PC-3 (cell line): ENCODE results near the gene SPSB4. TPM values are rescaled to one million over a fixed set of nuclear protein-coding genes. Genes with fewer than 3 reads are reported as not detected.

Experiments used
- ATAC-seq: fragments of 200-7000 bp; cut with Tn5 transposase; 2 replicates; pipeline ENCODE4 v1.9.1; 2020; ENCODE audit warnings: mild to moderate bottlenecking, moderate library complexity
- BruUV-seq: library from RNA; stranded (reverse); fragments of 400-500 nt; replicated peaks from 2 replicates; lab custom pipeline; 2021; lab: Mats Ljungman, UMichigan
- CTCF ChIA-PET: fragments of 300-600 bp; sonication (Branson Sonifier 250); formaldehyde crosslinking; loops from one replicate; lab custom pipeline; 2022; ENCODE audit warnings: antibody characterized with exemption; lab: Charles Lee
- POLR2A ChIA-PET: fragments of 300-600 bp; sonication (Branson Sonifier 250); formaldehyde crosslinking; loops from one replicate; lab custom pipeline; 2022; ENCODE audit warnings: antibody characterized with exemption; ENCODE audit not compliant: unreplicated experiment; lab: Charles Lee
- DNase-seq: peaks from one replicate; pipeline ENCODE4 v3.0.0-alpha.2; 2015
- H2AFZ ChIP-seq: fragments of 300-600 bp; sonication (generic); 2 replicates; pipeline ENCODE4 v1.6.0; 2016; ENCODE audit warnings: antibody characterized with exemption, low read length
- H3F3A ChIP-seq: fragments of 300-600 bp; sonication (generic); one replicate; pipeline ENCODE4 v1.6.0; 2017; ENCODE audit warnings: antibody characterized with exemption, low read length, control low read depth, mild to moderate bottlenecking; ENCODE audit not compliant: unreplicated experiment
- H3K27ac ChIP-seq: fragments of 300-600 bp; sonication (generic); 2 replicates; pipeline ENCODE4 v1.5.1; 2016; ENCODE audit warnings: mild to moderate bottlenecking, low read length
- H3K27me3 ChIP-seq: fragments of 300-600 bp; sonication (generic); 2 replicates; pipeline ENCODE4 v1.6.1; 2016; ENCODE audit warnings: low read length, mixed read lengths
- H3K36me3 ChIP-seq: fragments of 300-600 bp; sonication (generic); 2 replicates; pipeline ENCODE4 v1.6.1; 2016; ENCODE audit warnings: low read depth, mixed run types, low read length, mixed read lengths
- H3K4me1 ChIP-seq: fragments of 300-600 bp; sonication (generic); 2 replicates; pipeline ENCODE4 v1.5.1; 2016; ENCODE audit warnings: low read length; ENCODE audit not compliant: insufficient read depth
- H3K4me2 ChIP-seq: fragments of 300-600 bp; sonication (generic); 2 replicates; pipeline ENCODE4 v1.6.0; 2016; ENCODE audit warnings: low read length
- H3K4me3 ChIP-seq: fragments of 300-600 bp; sonication (generic); 2 replicates; pipeline ENCODE4 v1.5.1; 2016; ENCODE audit warnings: mild to moderate bottlenecking, low read length, mixed read lengths
- H3K79me2 ChIP-seq: fragments of 300-600 bp; sonication (generic); 2 replicates; pipeline ENCODE4 v1.6.1; 2017; ENCODE audit warnings: low read length, mixed read lengths
- H3K9ac ChIP-seq: fragments of 300-600 bp; sonication (generic); 2 replicates; pipeline ENCODE4 v1.6.0; 2016; ENCODE audit warnings: mild to moderate bottlenecking, low read length
- H3K9me2 ChIP-seq: fragments of 300-600 bp; sonication (generic); replicated peaks from 2 replicates; pipeline ENCODE4 v1.6.1; 2016; ENCODE audit warnings: mixed run types, low read length, mixed read lengths
- H3K9me3 ChIP-seq: fragments of 300-600 bp; sonication (generic); 2 replicates; pipeline ENCODE4 v1.6.1; 2016; ENCODE audit warnings: low read length, mixed read lengths
- H4K20me1 ChIP-seq: fragments of 300-600 bp; sonication (generic); 2 replicates; pipeline ENCODE4 v1.6.1; 2016; ENCODE audit warnings: low read length, mixed read lengths
- EZH2 ChIP-seq: fragments of 300-600 bp; sonication (generic); IDR thresholded peaks from one replicate; pipeline ENCODE4 v1.6.1; 2017; ENCODE audit warnings: antibody characterized with exemption, mild to moderate bottlenecking, low read length; ENCODE audit not compliant: unreplicated experiment
- EZH2phosphoT487 ChIP-seq: fragments of 300-600 bp; sonication (generic); IDR thresholded peaks from 2 replicates; pipeline ENCODE4 v1.6.1; 2018; ENCODE audit warnings: mild to moderate bottlenecking, antibody characterized with exemption, low read length, borderline replicate concordance
- intact Hi-C: fragments of 100-400 bp; cut with micrococcal nuclease; formaldehyde crosslinking; loops from 2 replicates; pipeline ENCODE4 v1.9.0; 2023
- total RNA-seq: library from RNA; depleted of rRNA; stranded (reverse); fragments of >200 nt; gene quantifications from 2 replicates; pipeline ENCODE4 v1.2.3, GENCODE V29; 2014
- TF ChIP-seq, protein P1 (sequence below): fragments of 300-600 bp; sonication (generic); conservative IDR thresholded peaks from 2 replicates; pipeline ENCODE4 v1.5.1; 2017; ENCODE audit warnings: antibody characterized with exemption, low read depth, mild to moderate bottlenecking, low read length

SPSB4 gene
- total RNA-seq, 1 experiment from 2014 or later = not detected

DNA sequence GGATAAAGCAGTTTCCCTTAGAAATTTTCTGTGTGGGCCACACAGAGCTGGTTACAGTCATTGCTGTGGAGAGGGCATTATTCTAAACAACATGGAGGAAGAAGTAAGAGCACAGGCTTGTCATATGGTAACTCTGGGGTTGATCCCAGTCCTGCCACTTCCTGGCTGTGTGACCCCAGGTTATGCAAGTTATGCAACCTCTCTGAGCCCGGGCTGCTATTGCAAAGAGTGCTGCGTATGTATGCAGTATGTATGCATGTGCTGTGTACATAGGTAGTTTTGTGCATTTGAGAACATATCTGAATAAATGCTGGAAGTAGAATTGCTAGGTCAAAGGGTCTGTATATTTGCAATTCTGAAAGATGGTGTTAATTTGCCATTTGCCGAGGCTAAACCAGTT lies 9.2 kb downstream of the SPSB4 start:
- intact Hi-C loops = no loop called here
- no peaks in the 10 kb centered on the region for H3K36me3 ChIP-seq
- H3F3A ChIP-seq = no peaks in the 10 kb centered on the region
- POLR2A ChIA-PET = no interaction called here
- H3K27me3 ChIP-seq = peaks cover 46% of the 10 kb centered on the region
- CTCF ChIA-PET = no interaction called here
- H3K9me2 ChIP-seq = no peaks in the 10 kb centered on the region
- no peak overlapping the region for H3K4me3 ChIP-seq
- no peak for DNase-seq
- H3K79me2 ChIP-seq = no peaks in the 10 kb centered on the region
- no TSS peak for BruUV-seq
- H3K4me1 ChIP-seq = no peaks in the 10 kb centered on the region
- no peak overlapping the region for H3K9ac ChIP-seq
- ATAC-seq = no peak
- no peak overlapping the region for H3K4me2 ChIP-seq
- no peak overlapping the region for H2AFZ ChIP-seq
- no peaks in the 10 kb centered on the region for H4K20me1 ChIP-seq
- H3K27ac ChIP-seq = no peak overlapping the region
- TF ChIP-seq EZH2phosphoT487 (no peak), EZH2 (no peak)
- TF ChIP-seq, protein P1, sequence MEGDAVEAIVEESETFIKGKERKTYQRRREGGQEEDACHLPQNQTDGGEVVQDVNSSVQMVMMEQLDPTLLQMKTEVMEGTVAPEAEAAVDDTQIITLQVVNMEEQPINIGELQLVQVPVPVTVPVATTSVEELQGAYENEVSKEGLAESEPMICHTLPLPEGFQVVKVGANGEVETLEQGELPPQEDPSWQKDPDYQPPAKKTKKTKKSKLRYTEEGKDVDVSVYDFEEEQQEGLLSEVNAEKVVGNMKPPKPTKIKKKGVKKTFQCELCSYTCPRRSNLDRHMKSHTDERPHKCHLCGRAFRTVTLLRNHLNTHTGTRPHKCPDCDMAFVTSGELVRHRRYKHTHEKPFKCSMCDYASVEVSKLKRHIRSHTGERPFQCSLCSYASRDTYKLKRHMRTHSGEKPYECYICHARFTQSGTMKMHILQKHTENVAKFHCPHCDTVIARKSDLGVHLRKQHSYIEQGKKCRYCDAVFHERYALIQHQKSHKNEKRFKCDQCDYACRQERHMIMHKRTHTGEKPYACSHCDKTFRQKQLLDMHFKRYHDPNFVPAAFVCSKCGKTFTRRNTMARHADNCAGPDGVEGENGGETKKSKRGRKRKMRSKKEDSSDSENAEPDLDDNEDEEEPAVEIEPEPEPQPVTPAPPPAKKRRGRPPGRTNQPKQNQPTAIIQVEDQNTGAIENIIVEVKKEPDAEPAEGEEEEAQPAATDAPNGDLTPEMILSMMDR = no peak
- H3K9me3 ChIP-seq = no peaks in the 10 kb centered on the region

DNA sequence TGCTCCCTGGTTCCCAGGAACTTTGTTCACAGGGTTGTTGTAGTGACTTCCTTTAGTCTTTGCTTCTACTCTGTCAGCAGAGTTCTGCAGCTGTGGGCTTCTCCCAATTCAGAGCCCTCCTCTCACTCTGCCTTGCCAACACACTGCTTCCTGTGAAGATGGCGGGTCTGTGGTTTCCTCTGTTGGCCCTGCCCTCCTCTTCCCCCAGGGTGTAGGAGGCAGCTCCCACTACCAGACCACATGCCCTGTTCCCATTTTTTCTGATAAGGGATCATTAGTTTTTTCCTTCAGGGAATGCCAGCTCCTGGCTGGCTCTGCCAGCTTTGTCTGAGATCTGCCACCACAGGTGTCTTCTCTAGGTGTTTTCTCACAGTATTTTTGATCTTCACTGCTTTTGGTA lies 12.7 kb downstream of the SPSB4 start:
- BruUV-seq = no TSS peak
- Histone ChIP-seq H3K36me3 (no peaks in the 10 kb centered on the region), H2AFZ (no peak overlapping the region), H3K27me3 (0 out of 2 replicates have a peak, but pooled peaks cover 12% of the 10 kb centered on the region), H3K9me3 (no peaks in the 10 kb centered on the region), H3F3A (no peaks in the 10 kb centered on the region), H3K9me2 (no peaks in the 10 kb centered on the region), H3K27ac (no peak overlapping the region), H3K9ac (no peak overlapping the region), H4K20me1 (no peaks in the 10 kb centered on the region), H3K4me1 (no peaks in the 10 kb centered on the region), H3K4me2 (no peak overlapping the region), H3K4me3 (no peak overlapping the region), H3K79me2 (no peaks in the 10 kb centered on the region)
- POLR2A ChIA-PET = no interaction called here
- ATAC-seq (no peak), DNase-seq (no peak)
- CTCF ChIA-PET = no interaction called here
- intact Hi-C loops = no loop called here
- TF ChIP-seq EZH2 = no peak
- TF ChIP-seq, protein P1 = no peak
- TF ChIP-seq EZH2phosphoT487 = no peak

DNA sequence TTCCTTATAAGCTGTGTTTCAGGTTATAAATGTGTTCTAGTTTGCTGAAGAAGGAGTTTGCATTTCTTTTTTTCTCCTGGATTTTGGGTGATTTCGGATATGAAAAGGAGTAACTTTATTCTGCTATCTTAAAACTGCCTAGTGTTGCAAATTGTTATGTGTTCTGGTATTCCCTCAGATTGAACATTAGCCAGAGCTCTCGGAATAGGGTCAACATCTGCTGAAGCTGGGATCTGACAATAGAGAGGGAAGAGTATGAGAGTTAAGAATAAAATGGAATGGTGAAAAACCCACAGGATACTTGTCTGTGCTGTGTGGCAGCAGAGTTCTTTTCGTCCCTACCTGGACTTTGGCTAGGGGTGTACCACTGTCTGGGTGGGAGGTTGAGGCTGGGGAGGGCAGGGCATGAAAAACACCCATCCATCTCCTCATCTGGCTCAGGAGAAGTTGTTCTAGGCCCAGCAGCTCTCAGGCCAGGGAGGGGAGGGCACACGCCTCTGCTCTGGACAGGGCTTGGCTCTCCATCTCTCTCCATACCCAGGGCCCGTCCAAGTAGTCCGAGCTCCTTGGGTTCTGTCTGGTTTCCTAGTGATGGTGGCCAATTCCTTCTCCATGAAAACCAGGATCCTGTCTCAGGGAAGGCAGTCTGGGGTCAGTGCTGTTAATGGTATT lies 13.2 kb downstream of the SPSB4 start:
- intact Hi-C loops = no loop called here
- TF ChIP-seq EZH2phosphoT487 = no peak
- TF ChIP-seq EZH2 = no peak
- TF ChIP-seq, protein P1 = no peak
- Histone ChIP-seq H3K4me1 (no peaks in the 10 kb centered on the region), H3K27me3 (0 out of 2 replicates have a peak, but pooled peaks cover 12% of the 10 kb centered on the region), H3F3A (no peaks in the 10 kb centered on the region), H4K20me1 (no peaks in the 10 kb centered on the region), H3K4me3 (no peak overlapping the region), H3K79me2 (no peaks in the 10 kb centered on the region), H3K9me3 (no peaks in the 10 kb centered on the region), H3K9ac (no peak overlapping the region), H3K36me3 (no peaks in the 10 kb centered on the region), H3K9me2 (no peaks in the 10 kb centered on the region), H2AFZ (no peak overlapping the region), H3K4me2 (no peak overlapping the region), H3K27ac (no peak overlapping the region)
- no TSS peak for BruUV-seq
- ChIA-PET POLR2A (no interaction called here), CTCF (no interaction called here)
- DNase-seq (no peak), ATAC-seq (no peak)
